Tibial nerve (tissue), 4 donors: Measurements from ENCODE around the gene GDAP1L1. TPM values are rescaled to one million over a fixed set of nuclear protein-coding genes. Genes with fewer than 3 reads are reported as not detected.

Experiments used
- DNase-seq, 2 donors: peaks; one replicate each; pipeline ENCODE4 v3.0.0-alpha.2; 2019; ENCODE audit warnings: low spot score in 2 of 2
- H3K27ac ChIP-seq, 4 donors: fragments of 200-600 bp; sonication (generic) in 3 of 4; one replicate each; pipeline ENCODE4 v1.5.1; 2017 to 2019; ENCODE audit warnings: mild to moderate bottlenecking in 1 of 4
- H3K27me3 ChIP-seq, 2 donors: fragments of 200-600 bp; sonication (generic) in 1 of 2; one replicate each; pipeline versions ENCODE4 v1.5.1 to v1.6.0; 2017 to 2019
- H3K36me3 ChIP-seq, 3 donors: fragments of 200-600 bp; sonication (generic); one replicate each; pipeline ENCODE4 v1.5.1; 2018 to 2019
- H3K4me1 ChIP-seq, 4 donors: fragments of 200-600 bp; sonication (generic) in 3 of 4; one replicate each; pipeline ENCODE4 v1.5.1; 2017 to 2019
- H3K4me3 ChIP-seq, 4 donors: fragments of 200-600 bp; sonication (generic) in 3 of 4; one replicate each; pipeline ENCODE4 v1.5.1; 2017 to 2019; ENCODE audit warnings: mild to moderate bottlenecking in 1 of 4, moderate library complexity in 1 of 4
- H3K9me3 ChIP-seq, 4 donors: fragments of 200-600 bp; sonication (generic) in 3 of 4; one replicate each; pipeline ENCODE4 v1.5.1; 2017 to 2019
- EP300 ChIP-seq, 2 donors: sonication (generic); formaldehyde crosslinking; IDR thresholded peaks; one replicate each; pipeline ENCODE4 v1.6.1; 2017; ENCODE audit warnings: antibody characterized with exemption in 2 of 2, mild to moderate bottlenecking in 1 of 2
- POLR2A ChIP-seq, 2 donors: fragments of 450-650 bp; IDR thresholded peaks; one replicate each; pipeline ENCODE4 v1.6.1; 2017; ENCODE audit warnings: antibody characterized with exemption in 2 of 2, mild to moderate bottlenecking in 2 of 2, moderate library complexity in 2 of 2
- WGBS, 2 donors: methylation state at CpG; one replicate each; pipeline ENCODE4 v1.1.5; 2018; 5-methylcytosine and 5-hydroxymethylcytosine counted together
- total RNA-seq, 4 donors: library from RNA; depleted of rRNA; stranded (reverse); fragments of >200 nt; gene quantifications; one replicate each; pipeline ENCODE4 v1.1.0, GENCODE V29; 2016
- TF ChIP-seq, protein P1 (sequence below), 5 experiments: fragments of 200-600 bp in 3 of 5; fragments of 450-650 bp in 2 of 5; sonication (generic) in 3 of 5; IDR thresholded peaks; one replicate each; pipeline ENCODE4 v1.5.1; 2016 to 2019; ENCODE audit warnings: antibody characterized with exemption in 5 of 5, mild to moderate bottlenecking in 3 of 5, moderate library complexity in 2 of 5

Gene GDAP1L1
- total RNA-seq, 4 donors from 2014 or later, result not detected

DNA sequence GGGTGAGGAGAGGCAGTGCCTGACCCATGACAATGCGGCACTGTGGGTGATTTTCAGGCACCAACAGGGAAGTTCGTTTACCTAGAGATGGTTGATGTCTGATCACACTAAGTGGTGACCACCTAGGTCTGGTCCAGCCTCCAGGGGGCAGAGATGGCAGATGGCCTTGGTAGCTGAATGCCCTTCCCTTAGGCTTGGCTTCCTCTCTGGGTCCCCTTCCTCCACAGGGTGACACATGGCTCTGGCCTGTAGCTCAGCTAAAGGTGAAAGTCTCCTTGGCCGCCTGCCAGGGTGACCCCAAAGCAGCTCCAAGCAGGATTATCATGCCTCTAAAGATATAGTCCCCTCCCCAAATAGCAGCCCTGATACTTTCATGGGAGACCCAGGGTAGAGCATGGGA lies 6.4 kb downstream of the GDAP1L1 start:
- H3K27me3 ChIP-seq, result peaks cover 0 to 4% of the 10 kb centered on the region in 2 donors
- TF ChIP-seq, protein P1, sequence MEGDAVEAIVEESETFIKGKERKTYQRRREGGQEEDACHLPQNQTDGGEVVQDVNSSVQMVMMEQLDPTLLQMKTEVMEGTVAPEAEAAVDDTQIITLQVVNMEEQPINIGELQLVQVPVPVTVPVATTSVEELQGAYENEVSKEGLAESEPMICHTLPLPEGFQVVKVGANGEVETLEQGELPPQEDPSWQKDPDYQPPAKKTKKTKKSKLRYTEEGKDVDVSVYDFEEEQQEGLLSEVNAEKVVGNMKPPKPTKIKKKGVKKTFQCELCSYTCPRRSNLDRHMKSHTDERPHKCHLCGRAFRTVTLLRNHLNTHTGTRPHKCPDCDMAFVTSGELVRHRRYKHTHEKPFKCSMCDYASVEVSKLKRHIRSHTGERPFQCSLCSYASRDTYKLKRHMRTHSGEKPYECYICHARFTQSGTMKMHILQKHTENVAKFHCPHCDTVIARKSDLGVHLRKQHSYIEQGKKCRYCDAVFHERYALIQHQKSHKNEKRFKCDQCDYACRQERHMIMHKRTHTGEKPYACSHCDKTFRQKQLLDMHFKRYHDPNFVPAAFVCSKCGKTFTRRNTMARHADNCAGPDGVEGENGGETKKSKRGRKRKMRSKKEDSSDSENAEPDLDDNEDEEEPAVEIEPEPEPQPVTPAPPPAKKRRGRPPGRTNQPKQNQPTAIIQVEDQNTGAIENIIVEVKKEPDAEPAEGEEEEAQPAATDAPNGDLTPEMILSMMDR (IDR thresholded peaks at IDR 0.05), result no peak
- TF ChIP-seq POLR2A (IDR thresholded peaks at IDR 0.05) (no peak), EP300 (IDR thresholded peaks at IDR 0.05) (no peak)
- H3K4me3 ChIP-seq, result no peak overlapping the region
- no peaks in the 10 kb centered on the region for H3K4me1 ChIP-seq
- no peak for DNase-seq
- no peaks in the 10 kb centered on the region for H3K36me3 ChIP-seq
- H3K9me3 ChIP-seq, result no peaks in the 10 kb centered on the region
- WGBS, 2 donors, result 48 to 63% methylated on average over 3 of the region's 3 CpGs
- H3K27ac ChIP-seq, result no peak overlapping the region

DNA sequence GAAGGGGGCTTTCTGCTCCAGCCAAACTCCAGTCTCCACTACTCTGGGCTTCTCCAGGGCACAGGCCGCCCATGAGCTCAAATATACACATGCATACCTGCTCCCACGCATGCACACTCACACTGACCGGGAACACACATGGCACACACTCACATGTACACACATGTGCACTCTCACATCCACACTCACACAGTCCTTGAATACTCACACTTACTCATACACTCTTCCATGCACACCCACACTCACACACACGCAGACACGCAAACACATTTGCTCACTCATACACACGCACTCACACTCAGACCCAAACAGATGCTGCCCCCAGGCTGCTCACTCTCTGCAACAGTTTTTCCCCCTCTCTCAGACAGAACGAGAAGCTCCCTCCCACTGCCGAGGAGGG lies 7.0 kb downstream of the GDAP1L1 start:
- no peak overlapping the region for H3K27ac ChIP-seq
- H3K9me3 ChIP-seq, result no peaks in the 10 kb centered on the region
- WGBS, 2 donors, result 76 to 78% methylated on average over 8 of the region's 8 CpGs
- no peak overlapping the region for H3K4me3 ChIP-seq
- H3K36me3 ChIP-seq, result no peaks in the 10 kb centered on the region
- TF ChIP-seq POLR2A (IDR thresholded peaks at IDR 0.05) (no peak), EP300 (IDR thresholded peaks at IDR 0.05) (no peak)
- TF ChIP-seq, protein P1 (IDR thresholded peaks at IDR 0.05), result no peak
- no peak for DNase-seq
- peaks cover 0 to 4% of the 10 kb centered on the region in 2 donors for H3K27me3 ChIP-seq
- H3K4me1 ChIP-seq, result no peaks in the 10 kb centered on the region

DNA sequence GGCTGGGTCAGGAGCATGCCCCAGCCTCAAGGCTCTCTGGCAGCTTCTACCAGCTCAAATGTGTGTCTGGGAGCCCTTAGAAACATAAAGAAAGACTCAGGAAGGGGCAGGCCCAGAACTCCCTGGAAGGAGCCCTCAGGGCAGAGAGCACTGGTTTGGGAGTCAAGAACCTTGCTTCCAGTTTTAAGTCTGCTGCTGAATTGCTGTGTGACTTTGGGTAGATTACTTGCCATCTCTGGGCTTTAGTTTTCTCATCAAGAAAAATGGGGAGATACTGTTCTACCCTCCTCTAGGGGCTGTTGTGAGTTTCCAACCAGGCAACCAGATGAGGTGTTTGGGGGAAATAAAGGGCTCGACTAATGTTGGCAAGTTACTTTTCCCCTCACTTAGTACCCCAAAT lies 8.8 kb downstream of the GDAP1L1 start:
- no peaks in the 10 kb centered on the region for H3K36me3 ChIP-seq
- no peak overlapping the region for H3K27ac ChIP-seq
- no peaks in the 10 kb centered on the region for H3K27me3 ChIP-seq
- no peak for DNase-seq
- no peaks in the 10 kb centered on the region for H3K9me3 ChIP-seq
- no peak overlapping the region for H3K4me3 ChIP-seq
- no peak for TF ChIP-seq POLR2A (IDR thresholded peaks at IDR 0.05)
- TF ChIP-seq, protein P1 (IDR thresholded peaks at IDR 0.05), result no peak
- TF ChIP-seq EP300 (IDR thresholded peaks at IDR 0.05), result no peak
- H3K4me1 ChIP-seq, result no peaks in the 10 kb centered on the region
- 100% methylated on average over 1 of the region's 1 CpG for WGBS, 2 donors

DNA sequence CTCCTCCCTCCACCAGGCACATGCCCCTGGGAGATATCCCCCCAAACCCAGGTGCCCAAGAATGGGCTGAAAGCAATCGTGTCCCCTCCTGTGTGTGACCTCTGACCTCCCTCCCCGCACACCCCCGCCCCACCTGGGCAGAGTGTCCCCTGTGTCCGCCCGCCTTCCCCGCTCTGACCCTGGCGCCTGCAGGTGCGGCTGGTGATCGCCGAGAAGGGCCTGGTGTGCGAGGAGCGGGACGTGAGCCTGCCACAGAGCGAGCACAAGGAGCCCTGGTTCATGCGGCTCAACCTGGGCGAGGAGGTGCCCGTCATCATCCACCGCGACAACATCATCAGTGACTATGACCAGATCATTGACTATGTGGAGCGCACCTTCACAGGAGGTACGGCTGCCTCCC lies 9.9 kb downstream of the GDAP1L1 start:
- DNase-seq, result no peak
- Histone ChIP-seq H3K27ac (no peak overlapping the region), H3K27me3 (no peaks in the 10 kb centered on the region), H3K9me3 (no peaks in the 10 kb centered on the region), H3K4me3 (no peak overlapping the region), H3K4me1 (no peaks in the 10 kb centered on the region), H3K36me3 (no peaks in the 10 kb centered on the region)
- 89% methylated on average over 9 to 21 of the region's 21 CpGs for WGBS, 2 donors
- TF ChIP-seq EP300 (IDR thresholded peaks at IDR 0.05) (no peak), POLR2A (IDR thresholded peaks at IDR 0.05) (no peak)
- TF ChIP-seq, protein P1 (IDR thresholded peaks at IDR 0.05), result no peak

DNA sequence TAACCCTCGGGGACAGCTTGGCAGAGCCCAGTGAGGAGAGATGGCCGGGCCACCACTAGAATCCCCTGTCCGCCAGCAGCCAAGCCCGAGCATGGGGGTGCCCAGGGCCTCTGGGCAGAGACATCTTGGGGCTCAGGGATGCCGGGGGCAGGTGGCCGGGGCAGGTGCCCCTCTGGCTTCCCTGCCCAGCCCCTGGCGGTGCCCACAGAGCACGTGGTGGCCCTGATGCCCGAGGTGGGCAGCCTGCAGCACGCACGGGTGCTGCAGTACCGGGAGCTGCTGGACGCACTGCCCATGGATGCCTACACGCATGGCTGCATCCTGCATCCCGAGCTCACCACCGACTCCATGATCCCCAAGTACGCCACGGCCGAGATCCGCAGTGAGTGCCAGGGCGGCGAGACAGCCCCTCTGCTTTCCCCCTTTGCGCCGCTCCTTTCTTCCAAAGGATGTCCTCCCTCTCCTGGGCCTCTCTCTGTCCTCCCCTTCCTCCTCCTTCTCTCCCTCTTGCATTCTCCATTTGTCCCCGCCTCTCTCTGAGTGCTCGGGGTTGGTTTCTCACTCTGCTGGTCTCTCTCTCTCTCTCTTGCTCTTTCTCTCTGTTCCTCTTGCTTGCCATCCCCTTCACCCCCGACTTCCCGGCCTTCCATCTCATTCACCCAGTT lies 11.2 kb downstream of the GDAP1L1 start:
- TF ChIP-seq POLR2A (IDR thresholded peaks at IDR 0.05) (no peak), EP300 (IDR thresholded peaks at IDR 0.05) (no peak)
- TF ChIP-seq, protein P1 (IDR thresholded peaks at IDR 0.05), result no peak
- 82 to 86% methylated on average over 23 to 24 of the region's 28 CpGs for WGBS, 2 donors
- Histone ChIP-seq H3K4me1 (no peaks in the 10 kb centered on the region), H3K27me3 (no peaks in the 10 kb centered on the region), H3K27ac (no peak overlapping the region), H3K4me3 (no peak overlapping the region), H3K36me3 (no peaks in the 10 kb centered on the region), H3K9me3 (no peaks in the 10 kb centered on the region)
- no peak for DNase-seq
